Measurements from ENCODE around the gene MDFIC.

MDFIC gene

DNA sequence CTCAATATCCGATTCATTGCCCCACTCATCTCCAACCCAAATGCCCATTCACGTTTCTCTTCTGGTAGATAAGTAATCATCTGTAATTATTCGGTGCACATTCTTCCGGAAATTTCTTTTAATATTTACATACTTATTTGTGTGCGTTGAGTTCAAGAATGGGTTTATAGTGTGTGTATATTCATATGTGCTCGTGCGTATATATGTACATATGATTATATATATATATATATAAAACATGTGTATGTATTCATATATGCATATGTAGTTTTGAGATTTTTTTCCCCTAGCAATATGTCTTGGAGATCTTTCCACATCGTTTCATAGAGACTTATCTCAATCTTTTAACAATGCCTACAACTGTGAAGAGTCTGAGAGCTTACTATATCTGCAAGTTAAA, 118.2 kb downstream of the MDFIC start:
- DNase-seq (ENCODE audit: low spot score) = no peak

DNA sequence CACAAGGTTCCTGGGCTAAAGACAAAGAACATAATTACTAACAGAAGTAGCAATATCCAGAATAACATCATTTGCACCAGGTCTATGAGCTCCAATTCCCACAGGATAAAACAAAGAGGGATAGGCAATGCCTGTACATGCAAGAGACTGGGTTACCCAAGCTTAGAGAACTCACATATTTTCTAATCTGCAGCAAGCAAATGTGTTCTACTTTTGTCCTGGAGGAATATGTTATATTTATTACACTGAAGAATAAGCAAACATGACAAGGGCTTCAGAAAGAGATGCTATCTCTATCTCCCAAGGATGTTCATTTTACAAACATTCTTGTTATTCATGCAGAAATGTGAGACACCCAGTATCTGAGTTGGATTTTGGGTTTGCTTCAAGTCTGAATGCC, 118.6 kb downstream of the MDFIC start:
- DNase-seq (ENCODE audit: low spot score) = no peak

DNA sequence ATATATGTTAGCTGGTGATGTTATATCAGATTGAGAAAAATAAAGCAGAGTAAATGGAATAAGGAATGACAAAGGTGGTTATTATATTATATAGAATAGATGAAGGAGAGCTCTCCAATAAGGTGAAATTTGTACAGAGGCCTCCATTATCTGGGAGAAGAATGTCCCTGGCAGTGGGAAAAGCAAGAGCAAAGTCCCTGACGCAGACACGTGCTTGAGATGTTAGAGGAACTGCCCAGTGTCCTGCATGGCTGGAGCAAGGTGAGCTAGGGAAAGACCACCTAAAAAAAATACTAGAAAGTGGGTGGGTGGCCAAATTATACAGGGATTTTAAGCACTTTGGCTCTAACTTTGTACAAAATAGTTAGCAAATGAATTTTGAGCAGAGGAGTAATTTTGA, 120.7 kb downstream of the MDFIC start:
- DNase-seq (ENCODE audit: low spot score) = no peak

DNA sequence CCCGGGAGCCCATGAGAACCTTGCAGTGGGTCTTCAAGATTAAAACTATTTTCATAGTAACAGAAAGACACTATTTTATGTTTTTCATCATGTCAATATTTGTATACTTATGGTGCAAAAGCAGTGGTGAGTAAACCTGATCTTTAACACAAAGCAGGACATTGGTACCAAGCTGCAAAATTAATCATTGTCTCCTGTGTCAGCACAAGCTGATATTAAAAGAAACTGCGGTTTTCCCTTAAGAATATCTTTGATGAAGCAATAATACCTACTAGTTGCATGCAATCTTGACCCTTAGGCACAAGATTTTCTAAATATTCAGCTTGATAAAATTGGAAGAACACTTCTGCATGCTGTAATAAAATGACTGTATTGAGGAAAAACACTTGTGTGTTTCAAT, 121.7 kb downstream of the MDFIC start:
- DNase-seq (ENCODE audit: low spot score) = no peak

DNA sequence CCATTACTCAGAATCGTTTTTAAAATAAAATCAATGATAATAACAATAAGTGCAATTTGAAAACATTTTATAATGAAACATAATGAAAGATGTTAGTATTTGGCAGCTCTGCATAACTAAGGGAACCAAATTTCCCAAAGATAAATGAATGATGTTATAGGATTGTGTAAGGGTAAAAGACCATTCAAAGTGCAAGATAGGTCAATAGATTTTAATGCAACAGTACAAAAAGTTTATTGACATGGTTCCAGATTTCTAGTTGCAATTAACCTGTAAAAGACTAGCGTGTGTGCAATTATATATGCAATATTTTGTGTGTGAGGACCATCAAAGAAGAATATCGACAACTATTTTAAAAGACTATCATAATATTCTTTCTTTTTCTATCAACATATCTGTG, 122.3 kb downstream of the MDFIC start:
- no peak for DNase-seq (ENCODE audit: low spot score)

DNA sequence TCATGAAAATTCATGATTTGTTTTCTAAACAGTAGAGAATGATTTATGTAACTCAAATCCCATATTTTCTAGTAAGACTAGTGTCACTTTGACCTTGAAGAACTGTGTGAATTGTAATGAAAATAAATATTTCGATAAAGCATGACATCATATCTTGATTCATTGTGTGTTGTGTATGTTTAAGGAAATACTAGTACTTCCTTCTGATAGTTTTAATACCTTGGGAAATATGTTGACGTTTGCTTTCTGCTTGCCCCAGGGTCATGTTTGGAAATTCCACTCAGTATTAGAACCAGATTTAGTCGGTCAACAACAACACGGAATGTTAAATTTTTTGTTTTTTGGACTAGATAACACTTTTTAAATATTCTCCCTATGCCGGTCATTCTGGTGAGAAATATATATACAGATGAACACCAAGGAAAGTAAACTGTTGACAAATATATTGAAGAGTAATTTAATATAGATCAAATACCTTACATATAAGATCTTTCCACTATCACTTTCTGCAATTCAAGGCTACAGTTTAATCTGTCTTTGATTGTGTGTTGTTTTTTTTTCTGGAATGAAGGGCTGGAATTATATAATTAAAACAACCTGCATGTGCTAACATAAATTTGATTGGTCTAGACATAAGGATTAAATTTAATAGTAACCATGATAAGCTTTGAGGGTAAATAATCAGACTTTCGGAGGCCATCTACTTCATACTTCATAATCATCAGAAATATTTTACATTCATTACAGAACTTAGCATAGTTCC, 126.2 kb downstream of the MDFIC start:
- no peak for DNase-seq (ENCODE audit: low spot score)

DNA sequence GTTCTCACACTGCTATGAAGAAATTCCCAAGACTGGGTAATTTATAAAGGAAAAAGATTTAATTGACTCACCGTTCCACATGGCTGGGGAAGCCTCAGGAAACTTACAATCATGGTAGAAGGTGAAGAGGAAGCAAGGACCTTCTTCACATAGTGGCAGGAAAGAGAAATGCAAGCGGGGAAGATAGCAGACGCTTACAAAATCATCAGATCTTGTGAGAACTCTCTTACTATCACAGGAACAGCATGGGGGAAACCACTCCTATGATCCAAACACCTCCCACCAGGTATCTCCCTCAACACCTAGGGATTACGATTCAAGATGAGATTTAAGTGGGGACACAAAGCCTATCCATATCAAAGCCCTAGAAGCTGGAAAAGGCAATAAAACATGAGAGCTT, 130.8 kb downstream of the MDFIC start:
- DNase-seq (ENCODE audit: low spot score) = no peak

DNA sequence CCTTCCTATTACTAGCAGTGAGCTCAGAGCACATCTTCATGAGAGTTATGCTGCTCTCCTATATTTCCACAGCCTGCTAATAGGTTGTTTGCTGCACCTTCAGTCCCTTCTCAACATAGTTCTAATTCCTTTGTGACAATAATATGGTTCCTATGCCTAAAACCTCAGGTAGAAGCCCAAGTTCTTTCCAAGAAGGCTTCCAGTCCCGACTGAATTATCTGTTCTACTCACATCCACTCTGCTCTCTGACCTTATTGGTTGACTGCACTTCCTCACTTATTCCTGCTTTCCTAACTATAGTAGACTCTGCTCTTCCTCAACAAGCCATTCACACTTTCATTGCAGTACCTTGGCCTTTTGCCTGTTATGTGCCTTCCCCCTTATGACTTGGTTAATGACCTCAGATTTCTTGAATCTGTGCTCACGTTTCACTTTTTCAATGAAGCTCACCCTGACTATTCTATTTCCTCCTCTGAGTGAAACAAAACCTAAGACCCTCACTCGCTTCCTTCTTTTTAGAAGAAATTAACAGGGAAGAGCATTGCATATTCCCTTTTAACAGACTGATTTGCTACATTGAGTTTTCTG, 132.7 kb downstream of the MDFIC start:
- DNase-seq (ENCODE audit: low spot score) = no peak

DNA sequence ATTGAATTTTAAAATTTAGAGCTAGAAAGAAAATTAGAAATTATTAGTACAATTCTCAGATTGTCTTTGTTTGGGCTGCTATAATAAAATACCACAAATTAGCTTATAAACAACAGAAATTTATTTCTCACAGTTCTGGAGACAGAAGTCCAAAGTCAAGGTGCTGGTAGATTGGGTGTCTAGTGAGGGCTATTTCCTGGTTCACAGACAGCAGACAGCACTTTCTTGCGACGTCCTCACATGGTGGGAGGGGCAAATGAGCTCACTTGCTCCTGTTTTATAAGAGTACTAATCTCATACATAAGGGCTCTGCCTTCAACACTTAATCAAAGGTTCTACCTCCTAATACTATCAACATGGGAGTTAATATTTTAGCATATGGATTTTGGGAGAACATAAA, 134.1 kb downstream of the MDFIC start:
- no peak for DNase-seq (ENCODE audit: low spot score)

DNA sequence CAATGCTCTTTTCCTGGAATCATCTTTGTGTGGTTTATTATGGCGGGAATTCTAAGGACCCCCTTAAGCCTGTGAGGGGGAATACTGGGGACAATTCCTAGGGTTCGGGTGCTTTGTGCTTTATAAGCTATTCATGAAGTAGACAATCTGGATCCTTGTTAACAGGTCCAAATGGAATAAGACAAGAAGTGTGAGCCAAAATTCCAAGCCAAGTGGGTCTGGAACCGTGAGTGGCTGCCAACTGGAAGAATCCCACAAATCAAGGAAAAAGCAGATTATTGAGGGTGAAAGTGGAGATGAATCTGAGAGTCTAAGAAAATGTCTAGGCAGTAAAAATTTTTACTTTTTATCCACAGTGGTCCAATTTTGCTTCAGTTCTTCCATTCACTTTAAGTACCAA, 136.8 kb downstream of the MDFIC start:
- DNase-seq (ENCODE audit: low spot score) = no peak

DNA sequence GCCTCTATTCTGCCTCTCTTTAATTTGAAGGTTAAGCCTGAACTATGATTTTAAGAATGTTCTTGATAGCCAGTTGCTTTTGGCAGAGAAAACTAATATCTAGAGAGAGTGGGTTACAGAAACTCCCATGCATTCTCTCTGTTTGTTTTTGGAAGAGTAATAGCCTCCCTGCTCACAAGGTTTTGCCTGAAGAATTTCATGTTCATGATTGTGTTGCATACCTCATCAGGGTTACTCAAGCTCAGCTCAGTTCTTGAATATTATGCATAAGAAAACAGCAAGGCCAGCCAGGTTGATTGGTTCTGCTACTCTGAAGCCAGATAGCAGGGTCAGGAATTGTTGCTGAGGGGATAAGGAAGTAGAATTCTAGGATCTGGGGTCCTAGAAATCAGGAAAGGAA, 137.4 kb downstream of the MDFIC start:
- DNase-seq (ENCODE audit: low spot score) = no peak

DNA sequence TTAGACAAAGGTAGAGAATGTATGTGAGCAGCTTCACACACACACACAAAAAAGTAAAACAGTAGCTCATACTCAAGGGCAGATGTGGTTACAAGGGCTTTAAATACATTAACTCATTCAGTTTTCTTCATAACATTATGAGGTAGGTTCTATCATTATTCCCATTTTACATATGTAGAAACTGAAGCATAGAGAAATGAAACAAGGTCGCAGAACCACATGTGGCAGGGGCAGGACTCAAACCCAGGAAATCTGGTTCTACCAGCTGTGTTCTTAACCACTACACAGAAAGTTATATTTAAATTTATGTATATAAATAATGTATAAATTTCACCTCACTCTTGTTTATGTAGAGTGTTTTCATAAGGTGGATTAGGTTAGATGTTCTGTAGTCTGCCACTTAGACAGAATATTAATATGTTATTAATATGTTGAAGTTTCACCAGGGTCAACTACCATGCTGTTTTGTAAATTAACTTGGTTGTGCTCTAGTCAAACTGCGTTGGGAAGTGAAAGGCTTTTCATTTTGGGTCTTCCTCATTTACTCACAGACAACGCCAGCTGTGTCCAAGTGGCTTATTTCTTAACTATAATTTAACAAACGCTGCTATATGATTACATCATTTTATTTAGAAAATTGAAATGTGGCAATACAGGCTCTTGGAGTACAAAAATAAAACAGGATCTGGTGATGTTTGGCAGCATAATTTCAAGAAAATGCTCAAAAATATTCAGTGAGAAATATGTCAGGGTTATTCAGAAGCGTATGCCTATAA, 138.4 kb downstream of the MDFIC start:
- DNase-seq (ENCODE audit: low spot score) = no peak

DNA sequence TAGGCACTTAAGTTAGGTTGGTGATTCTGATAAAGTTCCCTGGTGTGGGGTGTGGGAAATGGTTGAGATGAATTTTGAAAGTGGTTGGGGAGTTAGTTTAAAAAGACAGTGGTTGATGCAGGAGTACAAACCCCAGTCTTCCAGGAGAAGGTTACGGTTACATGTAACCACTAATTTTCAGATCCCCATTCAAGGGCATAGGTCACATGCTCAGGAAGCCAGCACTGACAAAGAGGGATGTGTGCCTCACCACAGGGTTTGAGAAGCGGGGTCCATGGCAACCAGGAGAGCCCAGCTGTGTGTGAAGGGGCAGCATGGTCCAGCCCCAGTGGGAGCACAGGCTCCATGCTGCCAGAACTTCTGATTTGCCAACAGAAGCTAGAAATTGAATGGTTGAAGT, 144.2 kb downstream of the MDFIC start:
- DNase-seq (ENCODE audit: low spot score) = no peak

DNA sequence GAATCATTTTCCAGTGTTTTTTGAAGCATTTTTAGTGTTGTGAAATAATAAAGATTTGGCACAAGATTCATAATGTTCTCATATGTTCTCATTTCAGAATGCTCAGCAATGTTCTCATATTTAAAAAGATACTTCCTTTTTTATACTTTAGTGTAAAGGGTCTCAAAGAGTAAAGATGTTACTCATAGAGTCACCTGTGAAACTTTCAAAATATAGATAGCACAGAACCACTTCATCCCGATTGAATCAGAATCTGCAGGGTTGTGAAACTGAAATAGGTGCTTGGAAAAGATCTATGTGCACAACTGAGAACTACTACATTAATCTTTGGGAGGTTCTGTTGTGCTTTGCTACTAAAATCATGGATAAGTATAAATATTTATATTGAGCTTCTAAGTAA, 144.7 kb downstream of the MDFIC start:
- peak; percentile 15 for DNase-seq (ENCODE audit: low spot score)

DNA sequence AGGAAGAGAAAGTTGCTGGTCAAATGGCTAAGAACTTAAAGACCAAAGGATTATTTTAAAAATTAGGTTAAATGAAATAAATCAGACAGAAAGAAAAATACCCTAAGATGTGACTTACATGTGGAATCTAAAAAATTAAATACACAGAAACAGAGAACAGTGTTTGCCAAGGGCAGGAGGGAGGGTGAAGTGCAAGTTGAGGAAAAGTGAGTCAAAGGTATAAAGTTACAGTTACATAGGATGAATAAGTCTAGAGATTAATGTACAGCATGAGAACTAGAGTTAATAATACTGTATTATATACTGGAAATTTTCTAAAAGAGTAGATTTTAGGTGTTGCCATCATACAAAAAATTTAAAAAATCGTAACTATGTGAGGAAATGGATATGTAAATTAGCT, 146.3 kb downstream of the MDFIC start:
- no peak for DNase-seq (ENCODE audit: low spot score)

Measured in activated CD4-positive, alpha-beta T cell treated with anti-CD3 and anti-CD28 coated beads, Interleukin-2, Interleukin-4, amounts not matched to agents 100 ng/mL and 50 ng/mL, durations not matched to agents 16 hours and 8 hours (primary cell).